DMS 273 (cell line): ENCODE data around the gene IRAK1BP1.
"Not testable (repeated sequence)": the region's sequence is repeated elsewhere in the genome, so short reads cannot be mapped to it uniquely, and the experiment has no call there.

ENCODE experiments used
- DNase-seq: peaks from one replicate; lab custom pipeline; 2025; ENCODE audit not compliant: unreplicated experiment; lab: John Stamatoyannopoulos, UW

IRAK1BP1 gene

DNA sequence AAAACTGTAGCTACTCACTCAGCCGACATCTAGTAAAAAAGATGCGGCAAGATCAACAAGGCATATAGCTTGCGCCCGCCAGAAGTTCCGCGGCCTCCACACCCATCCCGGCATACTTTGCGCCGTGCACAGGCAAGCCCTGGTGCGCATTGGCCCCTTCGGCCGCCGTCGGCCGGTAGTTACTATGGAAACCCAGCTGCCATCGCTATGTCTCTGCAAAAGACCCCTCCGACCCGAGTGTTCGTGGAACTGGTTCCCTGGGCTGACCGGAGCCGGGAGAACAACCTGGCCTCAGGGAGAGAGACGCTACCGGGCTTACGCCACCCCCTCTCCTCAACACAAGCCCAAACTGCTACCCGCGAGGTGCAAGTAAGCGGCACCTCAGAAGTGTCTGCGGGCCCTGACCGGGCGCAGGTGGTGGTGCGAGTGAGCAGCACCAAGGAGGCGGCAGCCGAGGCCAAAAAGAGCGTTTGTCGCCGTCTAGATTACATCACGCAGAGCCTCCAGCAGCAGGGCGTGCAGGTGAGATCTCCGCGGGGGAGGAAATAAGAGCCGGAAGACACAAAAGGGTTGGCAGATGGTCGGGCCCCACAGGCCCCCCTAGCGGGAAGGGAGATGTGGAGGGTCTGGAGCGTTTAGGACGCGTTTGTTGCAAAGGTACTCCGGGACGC, at the start of gene IRAK1BP1:
Gene IRAK1BP1 (plus strand): TSS at position 182 of the 671 bp plus-strand sequence. CDS start 26 bp downstream, at position 208.
- DNase-seq, result peak; percentile 97

DNA sequence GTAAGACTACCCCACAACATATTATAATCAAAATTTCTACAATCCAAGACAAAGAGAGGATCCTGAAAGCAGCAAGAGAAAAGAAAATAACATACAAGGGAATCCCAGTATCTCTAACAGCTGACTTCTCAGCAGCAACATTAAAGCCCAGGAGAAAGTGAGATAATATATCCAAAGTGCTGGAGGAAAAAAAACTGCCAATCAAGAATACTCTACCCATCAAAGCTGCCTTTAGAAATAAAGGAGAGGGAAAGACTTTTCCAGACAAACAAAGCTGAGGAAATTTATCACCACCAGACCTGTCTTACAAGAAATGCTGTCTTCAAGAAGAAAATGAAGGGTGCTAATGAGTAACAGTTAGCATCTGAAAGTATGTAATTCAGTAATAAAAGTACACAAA, 43.3 kb upstream of the IRAK1BP1 start:
- no peak for DNase-seq

DNA sequence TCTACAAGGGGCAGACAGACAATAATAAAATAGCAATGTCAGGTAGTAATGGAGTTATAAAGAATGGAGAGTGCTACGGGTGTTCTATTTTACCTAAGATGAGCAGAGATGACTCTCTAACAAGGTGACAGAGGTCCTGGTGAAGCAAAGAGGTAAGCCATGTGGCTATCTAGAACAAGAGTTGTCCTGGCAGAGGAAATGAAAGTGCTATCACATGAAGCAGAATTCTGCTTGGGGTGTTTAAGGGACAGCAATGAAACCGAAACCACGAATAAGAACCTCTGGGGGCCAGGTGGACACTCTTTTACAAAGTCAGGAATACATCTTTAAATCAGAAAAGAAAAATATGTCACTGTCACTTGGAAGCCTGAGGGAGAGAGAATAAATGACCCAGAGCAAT, 37.9 kb upstream of the IRAK1BP1 start:
- DNase-seq, result no peak

DNA sequence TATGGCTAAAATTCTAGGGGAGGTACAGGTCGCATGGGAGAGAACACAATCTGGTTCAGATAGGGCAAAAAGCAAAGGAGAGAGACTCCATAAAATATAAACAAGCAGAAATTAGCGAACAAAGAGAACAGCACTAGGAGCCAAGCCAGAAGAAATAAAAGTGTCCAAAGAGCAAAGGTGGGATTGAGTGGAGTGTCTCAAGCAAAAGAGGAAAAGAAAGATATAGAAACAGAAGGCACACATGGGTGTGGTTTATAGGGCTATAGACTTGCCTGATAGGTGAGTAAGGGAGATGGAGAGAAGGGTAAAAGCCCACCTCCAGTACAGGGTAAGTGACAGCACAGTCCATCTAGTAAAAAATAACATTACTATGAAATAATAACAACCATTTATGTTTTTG, 36.5 kb upstream of the IRAK1BP1 start:
- DNase-seq, result no peak

- no peak for DNase-seq
Observed at GRCh38 chr6:78831492-78831891, 35.9 kb upstream of the IRAK1BP1 start.

- DNase-seq, result no peak
Observed at GRCh38 chr6:78832091-78832808, 35.1 kb upstream of the IRAK1BP1 start.

DNA sequence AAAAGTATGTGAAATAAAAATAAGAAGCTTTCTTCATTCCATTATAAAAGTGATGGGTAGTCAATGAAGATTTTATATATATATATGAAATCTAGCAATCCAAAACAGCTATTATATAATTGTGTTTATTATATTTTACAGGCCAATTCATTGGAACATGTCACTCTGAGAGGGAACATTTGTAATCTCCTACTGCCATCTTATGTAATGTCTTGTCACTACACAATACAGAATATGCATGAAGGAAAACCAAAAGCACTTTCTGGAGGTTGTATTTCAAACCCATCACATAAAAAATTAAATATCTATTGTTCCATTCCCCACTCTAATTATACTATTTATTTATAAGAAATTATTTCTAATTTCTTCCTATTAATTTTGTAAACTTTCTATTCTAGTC, 31.5 kb upstream of the IRAK1BP1 start:
- DNase-seq, result peak; percentile 31

DNA sequence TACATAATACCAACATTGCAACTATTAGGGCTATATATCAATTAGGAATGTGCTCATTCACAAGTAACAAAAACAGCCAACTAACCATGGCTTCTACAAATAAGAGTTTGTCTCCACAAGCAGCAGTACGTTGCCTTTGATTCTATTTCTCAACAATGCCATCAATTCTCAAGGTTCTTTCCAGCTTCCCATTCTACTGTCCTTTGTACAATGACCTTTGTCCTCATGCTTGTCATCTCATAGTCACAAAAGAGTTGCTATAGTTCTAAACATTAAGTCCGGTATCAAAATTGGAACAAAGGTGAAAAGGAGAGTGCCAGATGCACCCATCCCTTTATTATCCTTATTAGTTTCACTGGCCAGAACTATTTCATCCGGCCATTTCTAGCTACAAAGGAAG, 30.8 kb upstream of the IRAK1BP1 start:
- DNase-seq, result no peak

GRCh38 chr6:78841111-78841510, 26.2 kb upstream of the IRAK1BP1 start:
- DNase-seq, result no peak

DNA sequence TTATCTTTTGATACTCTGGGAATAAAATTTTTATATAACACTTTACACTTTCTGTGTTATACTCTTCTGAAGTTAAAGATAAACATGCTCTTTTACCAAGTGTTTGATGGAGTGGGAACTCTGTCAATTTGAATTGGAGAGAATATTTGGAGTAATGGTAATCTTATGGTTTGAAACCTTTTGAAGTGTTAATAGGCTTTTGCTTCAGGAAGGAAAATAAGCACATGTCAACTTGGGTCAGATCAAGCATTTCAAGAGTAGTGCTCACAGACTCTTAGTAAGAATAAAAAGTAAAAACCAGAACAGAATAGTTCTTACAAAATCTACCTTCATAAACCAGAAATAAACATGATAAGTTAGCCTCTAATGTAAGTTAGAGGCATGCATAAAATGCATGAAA, 24.4 kb upstream of the IRAK1BP1 start:
- no peak for DNase-seq

- peak; percentile 10 for DNase-seq
Observed at GRCh38 chr6:78844899-78845298, 22.5 kb upstream of the IRAK1BP1 start.

- DNase-seq, result no peak
Observed at GRCh38 chr6:78845567-78845966, 21.8 kb upstream of the IRAK1BP1 start.

DNA sequence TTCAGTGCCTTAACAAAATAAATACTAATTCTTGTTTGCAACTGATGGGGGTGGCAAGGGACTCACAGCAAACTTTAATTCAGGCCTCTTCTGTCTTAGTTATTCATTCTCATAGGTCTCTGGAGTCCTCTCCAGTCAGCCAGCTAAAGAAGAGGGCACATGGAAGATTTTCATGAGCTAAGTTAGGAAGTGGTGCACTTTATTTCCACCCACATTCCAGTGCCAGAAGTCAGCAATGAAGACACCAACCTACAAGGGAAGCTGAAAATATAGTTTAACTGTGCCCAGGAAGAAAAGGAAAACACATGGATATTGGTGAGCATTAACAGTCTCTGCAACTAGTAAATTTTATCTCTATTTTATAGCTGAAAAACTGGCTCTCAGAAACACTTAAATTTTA, 16.7 kb upstream of the IRAK1BP1 start:
- DNase-seq, result no peak

DNA sequence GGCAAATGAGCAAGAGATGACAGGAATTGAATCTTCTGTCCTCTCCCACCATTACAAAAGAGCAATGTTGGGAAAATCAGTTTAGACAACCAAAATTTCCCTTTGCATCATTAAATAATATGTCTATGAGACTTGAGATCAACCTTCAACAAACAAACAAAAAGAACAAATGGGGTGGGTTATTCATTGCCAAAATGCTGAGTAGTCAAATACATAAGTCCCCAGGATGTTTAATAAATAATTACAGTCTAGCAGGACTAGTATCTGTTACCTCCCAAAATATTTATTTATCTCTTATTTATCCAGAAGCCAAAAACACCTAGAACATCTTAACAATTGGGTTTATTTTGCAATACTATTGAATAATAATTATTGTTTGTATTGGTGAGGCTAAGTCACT, 16.2 kb upstream of the IRAK1BP1 start:
- no peak for DNase-seq

GRCh38 chr6:78854546-78854945, 12.8 kb upstream of the IRAK1BP1 start:
- DNase-seq, result no peak

DNA sequence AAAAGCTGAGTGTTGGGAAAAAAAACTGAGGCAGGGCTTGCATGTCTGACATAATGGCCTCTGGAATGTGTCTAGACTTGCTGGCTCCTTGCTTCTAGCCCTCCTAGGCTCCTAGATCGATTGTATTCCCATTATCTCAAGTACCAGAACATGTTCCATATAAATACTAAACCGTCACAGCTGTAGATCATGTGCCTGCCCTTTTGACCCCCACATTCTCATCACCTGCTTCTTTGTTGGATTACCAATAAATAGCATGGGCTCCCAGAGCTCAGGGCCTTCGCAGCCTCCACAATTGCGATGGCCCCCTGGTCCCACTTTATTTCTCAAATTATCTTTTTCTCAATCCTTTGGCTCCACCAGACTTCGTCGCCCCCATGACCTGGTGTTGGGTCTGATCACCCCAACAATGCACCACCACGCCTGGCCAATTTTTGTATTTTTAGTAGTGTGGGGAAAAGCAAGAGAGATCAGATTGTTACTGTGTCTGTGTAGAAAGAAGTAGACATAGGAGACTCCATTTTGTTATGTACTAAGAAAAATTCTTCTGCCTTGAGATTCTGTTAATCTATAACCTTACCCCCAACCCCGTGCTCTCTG, 8.9 kb upstream of the IRAK1BP1 start:
- DNase-seq, result not testable (repeated sequence)

DNA sequence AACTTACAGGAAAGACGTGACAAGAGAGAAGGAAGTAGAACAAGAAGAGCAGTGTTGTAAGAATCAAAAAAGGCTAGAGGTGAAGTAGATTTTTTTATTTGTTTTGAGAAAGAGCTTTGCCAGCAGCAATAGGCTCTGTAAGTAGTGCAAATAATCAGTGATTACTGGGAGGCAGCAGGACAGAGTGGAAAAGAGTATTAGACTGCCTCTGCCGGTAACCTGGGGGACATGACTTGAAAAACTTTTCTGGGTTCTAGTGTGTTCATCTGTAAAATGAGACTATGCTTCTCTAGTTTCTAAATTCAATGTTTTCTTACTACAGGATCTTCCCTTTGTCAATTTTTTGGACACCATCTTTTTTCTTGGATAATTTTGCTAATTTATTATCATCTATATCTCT, 5.8 kb upstream of the IRAK1BP1 start:
- DNase-seq, result no peak

GRCh38 chr6:78863576-78863975, 3.8 kb upstream of the IRAK1BP1 start:
- DNase-seq, result no peak

DNA sequence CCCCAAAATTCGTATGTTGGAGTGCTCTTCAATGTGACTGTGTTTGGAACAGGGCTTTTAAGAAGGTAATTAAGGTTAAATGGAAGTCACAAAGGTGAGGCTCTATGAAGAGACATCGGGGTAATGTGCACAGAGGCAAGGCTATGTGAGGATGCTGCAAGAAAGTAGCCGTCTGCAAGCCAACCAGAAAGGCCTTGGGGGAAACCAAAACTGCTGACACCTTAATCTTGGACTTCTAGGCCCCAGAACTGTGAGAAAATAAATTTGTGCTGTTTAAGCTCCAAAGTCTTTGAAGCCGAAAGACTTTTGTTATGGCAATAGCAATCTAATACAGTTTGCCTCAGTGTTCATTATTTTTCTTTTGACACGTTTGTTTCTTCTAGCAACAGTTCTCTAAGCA, 2.4 kb upstream of the IRAK1BP1 start:
- no peak for DNase-seq

GRCh38 chr6:78867020-78867369, 356 bp upstream of the IRAK1BP1 start:
- no peak for DNase-seq

GRCh38 chr6:78868116-78868515, 765 bp downstream of the IRAK1BP1 start:
- DNase-seq, result peak; percentile 42

DNA sequence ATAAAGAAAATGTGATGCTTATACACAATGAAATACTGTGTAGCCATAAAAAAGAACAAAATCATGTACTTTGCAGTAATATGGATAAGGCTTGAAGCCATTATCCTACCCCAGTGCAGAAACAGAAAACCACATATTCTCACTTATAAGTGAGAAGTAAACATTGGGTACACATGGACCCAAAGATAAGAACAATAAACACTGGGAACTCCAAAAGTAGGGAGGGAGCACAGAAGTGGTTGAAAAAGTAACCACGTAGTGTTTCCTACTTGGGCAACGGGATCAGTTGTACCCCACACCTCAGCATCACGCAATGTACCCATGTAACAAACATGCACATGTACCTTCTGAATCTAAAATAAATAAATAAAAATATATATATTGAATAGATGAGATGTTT, 8.2 kb downstream of the IRAK1BP1 start:
- DNase-seq, result no peak
